Measurements from ENCODE around the gene SAPCD2. TPM values are rescaled to one million over a fixed set of nuclear protein-coding genes. Genes with fewer than 3 reads are reported as not detected.

The SAPCD2 gene
- total RNA-seq, 1 donor from 2014 or later, result 5.3 TPM

- Histone ChIP-seq H3K27me3 (ENCODE audit: control insufficient read depth, insufficient read depth, low read length) (no peaks in the 10 kb centered on the region), H3K4me3 (ENCODE audit: low read depth, low read length) (no peak overlapping the region), H3K36me3 (ENCODE audit: control insufficient read depth, insufficient read depth, low read length) (peaks cover 2% of the 10 kb centered on the region)
- TF ChIP-seq, protein P1, sequence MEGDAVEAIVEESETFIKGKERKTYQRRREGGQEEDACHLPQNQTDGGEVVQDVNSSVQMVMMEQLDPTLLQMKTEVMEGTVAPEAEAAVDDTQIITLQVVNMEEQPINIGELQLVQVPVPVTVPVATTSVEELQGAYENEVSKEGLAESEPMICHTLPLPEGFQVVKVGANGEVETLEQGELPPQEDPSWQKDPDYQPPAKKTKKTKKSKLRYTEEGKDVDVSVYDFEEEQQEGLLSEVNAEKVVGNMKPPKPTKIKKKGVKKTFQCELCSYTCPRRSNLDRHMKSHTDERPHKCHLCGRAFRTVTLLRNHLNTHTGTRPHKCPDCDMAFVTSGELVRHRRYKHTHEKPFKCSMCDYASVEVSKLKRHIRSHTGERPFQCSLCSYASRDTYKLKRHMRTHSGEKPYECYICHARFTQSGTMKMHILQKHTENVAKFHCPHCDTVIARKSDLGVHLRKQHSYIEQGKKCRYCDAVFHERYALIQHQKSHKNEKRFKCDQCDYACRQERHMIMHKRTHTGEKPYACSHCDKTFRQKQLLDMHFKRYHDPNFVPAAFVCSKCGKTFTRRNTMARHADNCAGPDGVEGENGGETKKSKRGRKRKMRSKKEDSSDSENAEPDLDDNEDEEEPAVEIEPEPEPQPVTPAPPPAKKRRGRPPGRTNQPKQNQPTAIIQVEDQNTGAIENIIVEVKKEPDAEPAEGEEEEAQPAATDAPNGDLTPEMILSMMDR (IDR thresholded peaks at IDR 0.05; ENCODE audit: insufficient read depth, low read length, poor library complexity, severe bottlenecking), result no peak
- no peak for DNase-seq (ENCODE audit: low read depth)
Observed at GRCh38 chr9:137019891-137020683, 50.3 kb downstream of the SAPCD2 start.

- no peak for DNase-seq (ENCODE audit: low read depth)
Observed at GRCh38 chr9:137018761-137019559, 51.4 kb downstream of the SAPCD2 start.

GRCh38 chr9:137017791-137018497, 52.4 kb downstream of the SAPCD2 start:
- peaks cover 2% of the 10 kb centered on the region for H3K36me3 ChIP-seq (ENCODE audit: control insufficient read depth, insufficient read depth, low read length)
- no peak for DNase-seq (ENCODE audit: low read depth)
- TF ChIP-seq, protein P1 (IDR thresholded peaks at IDR 0.05; ENCODE audit: insufficient read depth, low read length, poor library complexity, severe bottlenecking), result no peak
- no peak overlapping the region for H3K4me3 ChIP-seq (ENCODE audit: low read depth, low read length)
- H3K27me3 ChIP-seq (ENCODE audit: control insufficient read depth, insufficient read depth, low read length), result no peaks in the 10 kb centered on the region

More at GRCh38 chr9:137018761-137019559, 51.4 kb downstream of the SAPCD2 start:
- Histone ChIP-seq H3K36me3 (ENCODE audit: control insufficient read depth, insufficient read depth, low read length) (peaks cover 2% of the 10 kb centered on the region), H3K4me3 (ENCODE audit: low read depth, low read length) (no peak overlapping the region), H3K27me3 (ENCODE audit: control insufficient read depth, insufficient read depth, low read length) (no peaks in the 10 kb centered on the region)
- TF ChIP-seq, protein P1 (IDR thresholded peaks at IDR 0.05; ENCODE audit: insufficient read depth, low read length, poor library complexity, severe bottlenecking), result no peak

GRCh38 chr9:137017071-137017470, 53.3 kb downstream of the SAPCD2 start:
- H3K27me3 ChIP-seq (ENCODE audit: control insufficient read depth, insufficient read depth, low read length), result no peaks in the 10 kb centered on the region
- TF ChIP-seq, protein P1 (IDR thresholded peaks at IDR 0.05; ENCODE audit: insufficient read depth, low read length, poor library complexity, severe bottlenecking), result no peak
- no peaks in the 10 kb centered on the region for H3K36me3 ChIP-seq (ENCODE audit: control insufficient read depth, insufficient read depth, low read length)
- DNase-seq (ENCODE audit: low read depth), result no peak
- H3K4me3 ChIP-seq (ENCODE audit: low read depth, low read length), result no peak overlapping the region

- no peaks in the 10 kb centered on the region for H3K36me3 ChIP-seq (ENCODE audit: control insufficient read depth, insufficient read depth, low read length)
- no peaks in the 10 kb centered on the region for H3K27me3 ChIP-seq (ENCODE audit: control insufficient read depth, insufficient read depth, low read length)
- TF ChIP-seq, protein P1 (IDR thresholded peaks at IDR 0.05; ENCODE audit: insufficient read depth, low read length, poor library complexity, severe bottlenecking), result no peak
- DNase-seq (ENCODE audit: low read depth), result no peak
- H3K4me3 ChIP-seq (ENCODE audit: low read depth, low read length), result no peak overlapping the region
Observed at GRCh38 chr9:137016436-137016835, 53.9 kb downstream of the SAPCD2 start.

Measured in kidney epithelial cell (primary cell).